ENCODE data around the gene RAB28. TPM values are rescaled to one million over a fixed set of nuclear protein-coding genes. Genes with fewer than 3 reads are reported as not detected.

The RAB28 gene
- polyA plus RNA-seq, 1 of the 3 experiments (the other 2 are of a cell fraction) = 10.5 TPM

GRCh38 chr4:13514722-13515121 is 30.6 kb upstream of the RAB28 start:
- H3K9me3 ChIP-seq = no peaks in the 10 kb centered on the region
- POLR2A ChIA-PET = no interaction called here
- H3K4me1 ChIP-seq (ENCODE audit: control insufficient read depth in 1 of 2, insufficient read depth in 2 of 2, low read depth in 1 of 2, low read length in 1 of 2) = no peaks in the 10 kb centered on the region; a peak in 1 of 4 replicates
- H3K27me3 ChIP-seq (ENCODE audit: insufficient read depth) = 0 out of 2 replicates have a peak, but pooled peaks cover 5% of the 10 kb centered on the region
- H3K36me3 ChIP-seq (replicated peaks in 1 of 2; ENCODE audit: control insufficient read depth in 1 of 2, insufficient read depth in 2 of 2, low read length in 1 of 2) = no peaks in the 10 kb centered on the region
- H3K4me2 ChIP-seq = no peak overlapping the region
- no peak for TF ChIP-seq EZH2phosphoT487 (IDR thresholded peaks at IDR 0.05; ENCODE audit: borderline replicate concordance, low read depth)
- no peaks in the 10 kb centered on the region for H3F3A ChIP-seq (replicated peaks; ENCODE audit: insufficient read depth)
- H4K20me1 ChIP-seq (ENCODE audit: insufficient read depth) = no peaks in the 10 kb centered on the region
- H3K27ac ChIP-seq (ENCODE audit: low read depth in 2 of 2, low read length in 1 of 2) = no peak overlapping the region
- no peaks in the 10 kb centered on the region for H3K79me2 ChIP-seq (ENCODE audit: insufficient read depth)
- H3K9ac ChIP-seq = no peak overlapping the region
- CTCF ChIA-PET = interaction anchor here (0.6 to 1.4 kb wide), 2 partner anchors 9 to 20 kb away, joined by 3 to 4 read pairs; no protein-coding TSS in a partner anchor
- no peak for DNase-seq
- no peaks in the 10 kb centered on the region for H3K9me2 ChIP-seq
- 35% methylated on average over 4 of the region's 4 CpGs for WGBS (ENCODE audit: low lambda C conversion rate)
- no peak overlapping the region for H3K4me3 ChIP-seq (ENCODE audit: low read depth in 2 of 2, low read length in 1 of 2)
- H2AFZ ChIP-seq (ENCODE audit: low read depth) = no peak overlapping the region

- Histone ChIP-seq H3K79me2 (ENCODE audit: insufficient read depth) (no peaks in the 10 kb centered on the region), H3K9me3 (no peaks in the 10 kb centered on the region), H3K4me2 (no peak overlapping the region), H3K4me3 (ENCODE audit: low read depth in 2 of 2, low read length in 1 of 2) (no peak overlapping the region), H4K20me1 (ENCODE audit: insufficient read depth) (no peaks in the 10 kb centered on the region), H3K4me1 (ENCODE audit: control insufficient read depth in 1 of 2, insufficient read depth in 2 of 2, low read depth in 1 of 2, low read length in 1 of 2) (no peaks in the 10 kb centered on the region), H3F3A (replicated peaks; ENCODE audit: insufficient read depth) (no peaks in the 10 kb centered on the region), H3K27me3 (ENCODE audit: insufficient read depth) (no peaks in the 10 kb centered on the region), H3K9me2 (no peaks in the 10 kb centered on the region), H3K9ac (no peak overlapping the region), H3K27ac (ENCODE audit: low read depth in 2 of 2, low read length in 1 of 2) (no peak overlapping the region), H3K36me3 (replicated peaks in 1 of 2; ENCODE audit: control insufficient read depth in 1 of 2, insufficient read depth in 2 of 2, low read length in 1 of 2) (no peaks in the 10 kb centered on the region), H2AFZ (ENCODE audit: low read depth) (no peak overlapping the region)
- ChIA-PET POLR2A (no interaction called here), CTCF (interaction anchor here (1.0 to 1.1 kb wide), 2 partner anchors 12 to 659 kb away, joined by 3 to 4 read pairs; no protein-coding TSS in a partner anchor)
- TF ChIP-seq SMC3 (IDR thresholded peaks at IDR 0.05; ENCODE audit: low read depth, low read length) (no peak), SIN3A (IDR thresholded peaks at IDR 0.05; ENCODE audit: borderline replicate concordance, low read depth, low read length) (no peak), TCF12 (IDR thresholded peaks at IDR 0.05) (no peak), ZBTB33 (IDR thresholded peaks at IDR 0.05; ENCODE audit: borderline replicate concordance, low read depth) (no peak), IRF3 (IDR thresholded peaks at IDR 0.05; ENCODE audit: low read depth, low read length) (no peak), JUND (IDR thresholded peaks at IDR 0.05) (no peak), GABPA (IDR thresholded peaks at IDR 0.05; ENCODE audit: low read depth) (no peak), TEAD4 (IDR thresholded peaks at IDR 0.05; ENCODE audit: borderline replicate concordance, insufficient read depth) (no peak), REST (IDR thresholded peaks at IDR 0.05; ENCODE audit: low read depth, low read length) (no peak)
- DNase-seq = no peak
Measured at GRCh38 chr4:13511101-13511500, 27.0 kb upstream of the RAB28 start.

Data from SK-N-SH (cell line).